Endothelial cell of umbilical vein (primary cell): Measurements from ENCODE around the gene LBR. TPM values are rescaled to one million over a fixed set of nuclear protein-coding genes. Genes with fewer than 3 reads are reported as not detected.

Experiments used
- BruUV-seq: library from RNA; stranded (reverse); fragments of 400-500 nt; replicated peaks from 2 replicates; lab custom pipeline; 2021; lab: Mats Ljungman, UMichigan
- CTCF ChIA-PET: fragments of 300-600, 350-600 bp; sonication (Branson Sonifier 250); formaldehyde crosslinking; loops from one replicate; lab custom pipeline; 2021; ENCODE audit warnings: antibody characterized with exemption, inconsistent platforms; lab: Charles Lee
- POLR2A ChIA-PET: fragments of 300-600, 350-600 bp; sonication (Branson Sonifier 250); formaldehyde crosslinking; loops from one replicate; lab custom pipeline; 2021; ENCODE audit warnings: antibody characterized with exemption, inconsistent platforms; lab: Charles Lee
- DNase-seq: peaks from one replicate; pipeline ENCODE4 v3.0.0-alpha.2; 2011; ENCODE audit warnings: low read depth, low spot score
- FAIRE-seq: peaks from 2 replicates; lab custom pipeline; 2011; peaks lifted over from hg19 to GRCh38; lab: Jason Lieb, UNC
- H2AFZ ChIP-seq: 2 replicates; pipeline ENCODE4 v1.6.0; 2012; ENCODE audit warnings: low read depth, low read length, control low read depth, inconsistent platforms
- H3K27ac ChIP-seq: 2 replicates; pipeline ENCODE4 v1.5.1; 2011; ENCODE audit warnings: low read depth, mild to moderate bottlenecking, control low read depth, low read length, moderate library complexity; ENCODE audit not compliant: insufficient read depth
- H3K27me3 ChIP-seq, 2 experiments: 2 replicates each; pipeline versions ENCODE4 v1.6.0 to v1.6.1; 2011; ENCODE audit warnings: low read length in 2 of 2, mixed read lengths in 1 of 2; ENCODE audit not compliant: control insufficient read depth in 2 of 2, insufficient read depth in 2 of 2
- H3K36me3 ChIP-seq, 2 experiments: 2 replicates in 1 of 2; 3 replicates in 1 of 2; pipeline ENCODE4 v1.5.1; 2011; ENCODE audit warnings: low read length in 2 of 2, mild to moderate bottlenecking in 1 of 2, moderate library complexity in 1 of 2; ENCODE audit not compliant: control insufficient read depth in 2 of 2, insufficient read depth in 2 of 2; ENCODE audit errors: extremely low read depth in 1 of 2
- H3K4me1 ChIP-seq: 3 replicates; pipeline ENCODE4 v1.5.1; 2011; ENCODE audit warnings: mild to moderate bottlenecking, low read length; ENCODE audit not compliant: control insufficient read depth, insufficient read depth; ENCODE audit errors: extremely low read depth
- H3K4me2 ChIP-seq: 2 replicates; pipeline ENCODE4 v1.6.1; 2011; ENCODE audit warnings: low read length, control low read depth, mixed read lengths; ENCODE audit not compliant: insufficient read depth
- H3K4me3 ChIP-seq, 3 experiments: fragments of 200-600 bp in 1 of 3; sonication (generic), shearing (Covaris generic) in 1 of 3; replicated peaks in 1 of 3; 2 replicates each; pipeline ENCODE4 v1.5.1; 2011 to 2016; ENCODE audit warnings: control low read depth in 3 of 3, low read length in 3 of 3, mild to moderate bottlenecking in 2 of 3, inconsistent platforms in 1 of 3, low read depth in 1 of 3, moderate library complexity in 1 of 3; ENCODE audit not compliant: insufficient read depth in 1 of 3
- H3K79me2 ChIP-seq: 2 replicates; pipeline ENCODE4 v1.6.0; 2012; ENCODE audit warnings: low read length, inconsistent platforms; ENCODE audit not compliant: control insufficient read depth, insufficient read depth
- H3K9ac ChIP-seq: replicated peaks from 2 replicates; pipeline ENCODE3; 2011; ENCODE audit warnings: low read length, control low read depth; ENCODE audit not compliant: insufficient read depth; ENCODE audit errors: extremely low read depth
- H3K9me1 ChIP-seq: replicated peaks from 3 replicates; pipeline ENCODE4 v1.6.0; 2011; ENCODE audit warnings: mild to moderate bottlenecking, low read length; ENCODE audit not compliant: control insufficient read depth, insufficient read depth; ENCODE audit errors: extremely low read depth
- H3K9me3 ChIP-seq: replicated peaks from 2 replicates; pipeline ENCODE4 v1.5.1; 2012; ENCODE audit warnings: low read length, inconsistent platforms; ENCODE audit not compliant: control insufficient read depth, insufficient read depth
- H4K20me1 ChIP-seq: replicated peaks from 2 replicates; pipeline ENCODE3; 2011; ENCODE audit warnings: mild to moderate bottlenecking, low read length; ENCODE audit not compliant: control insufficient read depth, insufficient read depth; ENCODE audit errors: extremely low read depth
- EZH2 ChIP-seq: IDR thresholded peaks from 2 replicates; pipeline ENCODE4 v1.6.1; 2012; ENCODE audit warnings: borderline replicate concordance, low read depth, mild to moderate bottlenecking, moderate library complexity, low read length, inconsistent platforms; ENCODE audit not compliant: severe bottlenecking
- FOS ChIP-seq: IDR thresholded peaks from 2 replicates; pipeline ENCODE4 v1.6.1; 2011; ENCODE audit warnings: mild to moderate bottlenecking, low read length, moderate library complexity, borderline replicate concordance; ENCODE audit not compliant: insufficient read depth
- GATA2 ChIP-seq: IDR thresholded peaks from 2 replicates; pipeline ENCODE4 v1.7.0; 2011; ENCODE audit warnings: low read depth, mild to moderate bottlenecking, moderate library complexity, mixed read lengths, low read length; ENCODE audit not compliant: insufficient read length, insufficient read depth
- JUN ChIP-seq: IDR thresholded peaks from 2 replicates; pipeline ENCODE4 v1.6.1; 2011; ENCODE audit warnings: borderline replicate concordance, low read depth; ENCODE audit not compliant: insufficient read length, insufficient read depth
- MYC ChIP-seq: IDR thresholded peaks from one replicate; pipeline ENCODE4 v1.6.1; 2011; ENCODE audit warnings: mild to moderate bottlenecking, low read depth, low read length
- POLR2A ChIP-seq: IDR thresholded peaks from 2 replicates; pipeline ENCODE4 v1.6.1; 2012; ENCODE audit warnings: low read depth, mild to moderate bottlenecking, control low read depth, low read length
- POLR2AphosphoS5 ChIP-seq: IDR thresholded peaks from 2 replicates; pipeline ENCODE4 v1.6.1; 2012; ENCODE audit warnings: low read depth, mild to moderate bottlenecking, control low read depth, low read length, moderate library complexity; ENCODE audit not compliant: insufficient read depth
- dilution Hi-C: fragments of 300-500 bp; cut with MboI; formaldehyde crosslinking; loops from one replicate; pipeline ENCODE4 v1.15.0; 2019; ENCODE audit warnings: low sequenced_read_pairs; ENCODE audit not compliant: extremely low pct_ligation_motif_present
- intact Hi-C: fragments of 100-400 bp; cut with micrococcal nuclease; formaldehyde crosslinking; loops from one replicate; pipeline ENCODE4 v1.10.0; 2022
- polyA plus RNA-seq, 4 experiments: library from polyadenylated mRNA; depleted of rRNA in 3 of 4; stranded (reverse) in 3 of 4; unstranded in 1 of 4; fragments of >200 nt; gene quantifications; 2 replicates each; pipeline versions ENCODE4 v1.2.1 to v1.2.3, GENCODE V29; 2011 to 2012; ENCODE audit warnings: missing spikeins in 1 of 4
- total RNA-seq: library from RNA; stranded (reverse); gene quantifications from 2 replicates; pipeline ENCODE4 v1.2.3, GENCODE V29; 2021
- TF ChIP-seq, protein P1 (sequence below), 2 donors: IDR thresholded peaks; 1 replicate in 1 of 2; 2 replicates in 1 of 2; pipeline ENCODE4 v1.5.1; 2011; ENCODE audit warnings: low read length in 2 of 2, mild to moderate bottlenecking in 2 of 2, moderate library complexity in 2 of 2, control low read depth in 1 of 2, inconsistent platforms in 1 of 2, low read depth in 1 of 2; ENCODE audit not compliant: insufficient read depth in 1 of 2; ENCODE audit errors: extremely low read depth in 1 of 2
- TF ChIP-seq, protein P2 (sequence below): IDR thresholded peaks from 2 replicates; pipeline ENCODE4 v1.6.1; 2011; ENCODE audit not compliant: insufficient read depth, insufficient read length

The LBR gene
- total and polyA plus RNA-seq, 2 donors (not counting 3 experiments of a cell fraction or from before 2014, with no cell fraction given) = 53.9 to 119 TPM

DNA sequence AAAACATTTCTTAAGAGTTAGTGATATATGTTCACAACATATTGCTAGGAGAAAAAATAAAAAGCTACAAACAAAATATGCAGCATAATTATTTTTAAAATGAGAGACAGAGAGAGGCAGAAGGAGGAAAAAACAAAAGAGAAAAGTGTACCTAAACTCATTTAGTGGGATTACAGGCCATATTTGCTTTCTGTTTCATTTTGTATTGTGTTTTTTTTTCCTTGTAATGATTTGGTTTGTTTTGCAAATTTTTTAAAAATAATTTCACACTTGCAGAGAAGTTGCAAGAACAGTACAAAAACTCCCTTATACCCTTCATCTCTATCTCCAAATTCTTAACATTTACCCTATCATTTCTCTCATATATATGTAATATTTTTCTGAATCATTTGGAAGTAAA lies 65.0 kb downstream of the LBR start:
- H3K4me3 ChIP-seq = no peak overlapping the region
- no peaks in the 10 kb centered on the region for H4K20me1 ChIP-seq
- H3K9ac ChIP-seq = no peak overlapping the region
- POLR2A ChIA-PET = no interaction called here
- H3K36me3 ChIP-seq = no peaks in the 10 kb centered on the region
- H3K9me3 ChIP-seq = no peaks in the 10 kb centered on the region
- H3K9me1 ChIP-seq = no peaks in the 10 kb centered on the region
- DNase-seq (no peak), FAIRE-seq (no peak)
- dilution Hi-C loops = no loop called here
- BruUV-seq = no TSS peak
- H3K27ac ChIP-seq = no peak overlapping the region
- no peaks in the 10 kb centered on the region for H3K4me1 ChIP-seq
- no peak overlapping the region for H3K4me2 ChIP-seq
- no peaks in the 10 kb centered on the region for H3K79me2 ChIP-seq
- TF ChIP-seq MYC (no peak), POLR2AphosphoS5 (no peak), FOS (no peak), POLR2A (no peak), JUN (no peak), GATA2 (no peak), EZH2 (no peak)
- TF ChIP-seq, protein P1, sequence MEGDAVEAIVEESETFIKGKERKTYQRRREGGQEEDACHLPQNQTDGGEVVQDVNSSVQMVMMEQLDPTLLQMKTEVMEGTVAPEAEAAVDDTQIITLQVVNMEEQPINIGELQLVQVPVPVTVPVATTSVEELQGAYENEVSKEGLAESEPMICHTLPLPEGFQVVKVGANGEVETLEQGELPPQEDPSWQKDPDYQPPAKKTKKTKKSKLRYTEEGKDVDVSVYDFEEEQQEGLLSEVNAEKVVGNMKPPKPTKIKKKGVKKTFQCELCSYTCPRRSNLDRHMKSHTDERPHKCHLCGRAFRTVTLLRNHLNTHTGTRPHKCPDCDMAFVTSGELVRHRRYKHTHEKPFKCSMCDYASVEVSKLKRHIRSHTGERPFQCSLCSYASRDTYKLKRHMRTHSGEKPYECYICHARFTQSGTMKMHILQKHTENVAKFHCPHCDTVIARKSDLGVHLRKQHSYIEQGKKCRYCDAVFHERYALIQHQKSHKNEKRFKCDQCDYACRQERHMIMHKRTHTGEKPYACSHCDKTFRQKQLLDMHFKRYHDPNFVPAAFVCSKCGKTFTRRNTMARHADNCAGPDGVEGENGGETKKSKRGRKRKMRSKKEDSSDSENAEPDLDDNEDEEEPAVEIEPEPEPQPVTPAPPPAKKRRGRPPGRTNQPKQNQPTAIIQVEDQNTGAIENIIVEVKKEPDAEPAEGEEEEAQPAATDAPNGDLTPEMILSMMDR (IDR thresholded peaks at IDR 0.05; ENCODE audit: extremely low read depth in 1 of 2, insufficient read depth in 1 of 2, low read depth in 1 of 2, low read length in 2 of 2) = no peak
- TF ChIP-seq, protein P2, sequence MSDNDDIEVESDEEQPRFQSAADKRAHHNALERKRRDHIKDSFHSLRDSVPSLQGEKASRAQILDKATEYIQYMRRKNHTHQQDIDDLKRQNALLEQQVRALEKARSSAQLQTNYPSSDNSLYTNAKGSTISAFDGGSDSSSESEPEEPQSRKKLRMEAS = no peak
- no peak overlapping the region for H2AFZ ChIP-seq
- peaks cover 2 to 3% of the 10 kb centered on the region in 2 experiments for H3K27me3 ChIP-seq
- CTCF ChIA-PET = no interaction called here
- intact Hi-C loops = no loop called here
